Measurements from ENCODE around the gene PBX3.

The PBX3 gene

DNA sequence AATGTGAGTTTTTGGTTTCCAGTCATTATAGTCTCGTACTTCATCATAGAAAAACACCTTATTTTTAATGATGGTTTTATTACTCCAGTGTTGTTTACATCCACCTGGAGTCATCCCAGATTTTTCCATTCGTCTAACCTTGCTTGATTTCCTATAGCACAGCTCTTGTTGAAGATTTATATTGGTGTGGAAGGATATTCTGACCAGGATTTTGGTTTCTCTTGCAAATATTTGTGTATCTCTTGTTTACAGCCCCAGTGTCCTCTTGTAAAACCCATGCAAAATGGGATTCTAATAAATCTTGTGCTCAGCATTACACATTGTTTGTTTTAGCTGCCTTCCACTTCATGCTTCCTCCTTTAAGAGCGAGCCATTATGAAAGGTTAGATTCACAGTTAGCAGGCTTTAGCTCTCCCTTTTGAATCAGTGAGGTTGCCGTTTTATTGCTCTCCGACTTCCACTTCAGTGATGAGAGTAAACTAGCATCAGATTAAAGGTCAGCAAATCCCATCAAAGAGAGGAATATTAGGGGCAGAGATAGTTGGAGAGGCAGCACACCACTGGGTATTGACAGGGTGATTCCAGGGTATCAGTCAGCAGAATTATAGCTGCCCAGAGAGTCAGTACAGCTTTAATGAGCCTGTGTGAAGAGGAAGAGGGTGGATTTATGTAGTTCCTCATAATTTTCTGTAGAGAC, 157.1 kb downstream of the PBX3 start:
- TF ChIP-seq, protein P1, sequence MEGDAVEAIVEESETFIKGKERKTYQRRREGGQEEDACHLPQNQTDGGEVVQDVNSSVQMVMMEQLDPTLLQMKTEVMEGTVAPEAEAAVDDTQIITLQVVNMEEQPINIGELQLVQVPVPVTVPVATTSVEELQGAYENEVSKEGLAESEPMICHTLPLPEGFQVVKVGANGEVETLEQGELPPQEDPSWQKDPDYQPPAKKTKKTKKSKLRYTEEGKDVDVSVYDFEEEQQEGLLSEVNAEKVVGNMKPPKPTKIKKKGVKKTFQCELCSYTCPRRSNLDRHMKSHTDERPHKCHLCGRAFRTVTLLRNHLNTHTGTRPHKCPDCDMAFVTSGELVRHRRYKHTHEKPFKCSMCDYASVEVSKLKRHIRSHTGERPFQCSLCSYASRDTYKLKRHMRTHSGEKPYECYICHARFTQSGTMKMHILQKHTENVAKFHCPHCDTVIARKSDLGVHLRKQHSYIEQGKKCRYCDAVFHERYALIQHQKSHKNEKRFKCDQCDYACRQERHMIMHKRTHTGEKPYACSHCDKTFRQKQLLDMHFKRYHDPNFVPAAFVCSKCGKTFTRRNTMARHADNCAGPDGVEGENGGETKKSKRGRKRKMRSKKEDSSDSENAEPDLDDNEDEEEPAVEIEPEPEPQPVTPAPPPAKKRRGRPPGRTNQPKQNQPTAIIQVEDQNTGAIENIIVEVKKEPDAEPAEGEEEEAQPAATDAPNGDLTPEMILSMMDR (IDR thresholded peaks at IDR 0.05; ENCODE audit: control insufficient read depth, extremely low read depth, insufficient read depth): no peak
- DNase-seq (ENCODE audit: low read depth): peak; percentile 98
- peak overlapping the region; percentile 28 for H3K4me3 ChIP-seq (ENCODE audit: low read depth, low read length)

DNA sequence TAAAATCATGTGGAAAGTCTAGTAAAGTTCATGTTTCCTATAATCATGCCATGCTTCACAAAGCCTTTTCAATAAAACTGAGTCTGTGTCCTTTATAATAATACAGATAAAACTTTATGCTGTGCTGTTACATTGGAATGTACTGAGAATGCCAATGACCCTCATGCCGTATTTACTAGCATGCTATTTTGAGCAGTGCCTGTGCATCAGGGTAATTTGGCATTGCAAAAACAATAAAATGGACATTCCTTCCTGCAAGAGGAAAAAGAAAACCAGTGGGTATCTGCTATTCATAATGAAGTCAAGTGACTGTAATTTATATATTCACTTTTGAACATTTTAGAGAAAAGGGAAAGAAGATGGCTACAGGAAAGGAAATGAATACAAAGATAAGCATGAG, 159.0 kb downstream of the PBX3 start:
- DNase-seq (ENCODE audit: low read depth): no peak
- TF ChIP-seq, protein P1 (IDR thresholded peaks at IDR 0.05; ENCODE audit: control insufficient read depth, extremely low read depth, insufficient read depth): no peak
- H3K4me3 ChIP-seq (ENCODE audit: low read depth, low read length): no peak overlapping the region

DNA sequence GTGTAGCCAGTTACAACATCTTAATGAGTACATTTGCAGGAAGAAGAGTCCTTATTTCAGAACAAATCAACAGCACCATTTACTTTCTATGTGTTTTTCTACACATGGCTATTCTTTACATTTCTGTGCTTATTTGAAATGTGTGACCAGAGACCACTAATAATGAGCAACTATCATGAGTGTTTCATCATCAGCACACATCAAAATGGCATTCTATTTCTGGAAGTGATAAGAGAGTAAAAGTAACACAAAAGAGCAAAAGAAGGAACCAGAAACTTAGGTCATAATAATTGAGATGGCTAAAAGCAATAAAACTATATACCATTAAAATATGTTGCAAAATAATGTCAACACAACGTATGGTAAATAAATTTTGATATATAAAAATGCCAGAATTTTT, 159.7 kb downstream of the PBX3 start:
- DNase-seq (ENCODE audit: low read depth): no peak
- H3K4me3 ChIP-seq (ENCODE audit: low read depth, low read length): no peak overlapping the region
- TF ChIP-seq, protein P1 (IDR thresholded peaks at IDR 0.05; ENCODE audit: control insufficient read depth, extremely low read depth, insufficient read depth): no peak

DNA sequence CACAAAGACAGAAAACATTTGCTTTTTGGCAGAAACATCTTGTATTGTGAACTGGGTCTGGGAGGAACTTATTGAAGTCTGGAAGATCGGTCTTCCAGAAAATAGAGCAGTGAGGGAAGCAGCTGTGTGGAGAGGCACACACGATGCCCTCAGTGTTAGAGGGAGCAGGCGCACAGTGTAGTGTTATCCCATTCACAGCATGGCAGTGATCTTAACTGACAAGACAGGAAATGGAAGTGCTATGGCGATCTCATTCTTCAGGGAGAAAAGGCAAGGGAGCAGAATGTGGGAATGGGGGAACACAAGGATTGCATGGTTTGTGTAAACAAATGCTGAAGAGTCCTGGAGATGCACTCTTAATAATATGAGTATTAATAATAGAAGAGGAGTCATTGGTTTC, 161.0 kb downstream of the PBX3 start:
- H3K4me3 ChIP-seq (ENCODE audit: low read depth, low read length): no peak overlapping the region
- TF ChIP-seq, protein P1 (IDR thresholded peaks at IDR 0.05; ENCODE audit: control insufficient read depth, extremely low read depth, insufficient read depth): no peak
- no peak for DNase-seq (ENCODE audit: low read depth)

DNA sequence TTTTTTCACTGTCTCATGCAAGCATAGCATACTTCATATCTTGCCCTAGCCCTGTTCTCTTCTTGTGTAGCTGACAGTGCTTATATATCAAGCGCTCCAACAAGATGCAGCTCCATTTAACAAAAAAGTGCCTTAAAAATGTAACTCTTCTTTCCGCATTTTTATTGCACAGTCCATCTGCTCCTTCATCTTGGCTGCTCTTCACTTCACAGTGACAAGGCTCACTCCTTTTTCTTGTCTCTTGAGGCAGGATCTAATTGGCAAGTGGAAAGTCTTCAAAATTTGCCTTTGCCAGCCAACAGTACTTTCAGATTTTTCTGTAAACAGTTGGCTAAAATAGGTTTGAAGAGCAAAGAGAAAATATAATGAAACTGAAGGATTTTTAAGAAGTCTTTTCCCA, 161.8 kb downstream of the PBX3 start:
- no peak for DNase-seq (ENCODE audit: low read depth)
- TF ChIP-seq, protein P1 (IDR thresholded peaks at IDR 0.05; ENCODE audit: control insufficient read depth, extremely low read depth, insufficient read depth): no peak
- no peak overlapping the region for H3K4me3 ChIP-seq (ENCODE audit: low read depth, low read length)

DNA sequence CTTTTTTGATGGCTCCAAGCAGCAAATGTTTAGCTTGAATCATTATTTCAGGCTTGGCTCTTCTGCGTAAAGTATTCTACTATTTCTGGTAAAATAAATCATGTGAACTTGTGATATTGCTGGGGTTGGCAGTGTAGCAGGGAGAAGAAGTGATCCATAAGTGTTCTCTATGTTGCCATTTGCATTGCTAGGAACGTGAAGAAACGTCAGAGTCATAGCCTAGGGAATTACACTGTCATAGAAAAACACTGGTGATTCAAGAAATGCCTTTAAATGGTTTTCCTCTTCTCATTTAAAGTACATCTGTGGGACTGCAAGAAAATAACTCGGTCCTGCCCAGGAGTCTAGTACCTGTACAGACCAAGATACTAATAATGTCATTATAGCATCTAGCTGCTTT, 162.3 kb downstream of the PBX3 start:
- H3K4me3 ChIP-seq (ENCODE audit: low read depth, low read length): no peak overlapping the region
- TF ChIP-seq, protein P1 (IDR thresholded peaks at IDR 0.05; ENCODE audit: control insufficient read depth, extremely low read depth, insufficient read depth): no peak

DNA sequence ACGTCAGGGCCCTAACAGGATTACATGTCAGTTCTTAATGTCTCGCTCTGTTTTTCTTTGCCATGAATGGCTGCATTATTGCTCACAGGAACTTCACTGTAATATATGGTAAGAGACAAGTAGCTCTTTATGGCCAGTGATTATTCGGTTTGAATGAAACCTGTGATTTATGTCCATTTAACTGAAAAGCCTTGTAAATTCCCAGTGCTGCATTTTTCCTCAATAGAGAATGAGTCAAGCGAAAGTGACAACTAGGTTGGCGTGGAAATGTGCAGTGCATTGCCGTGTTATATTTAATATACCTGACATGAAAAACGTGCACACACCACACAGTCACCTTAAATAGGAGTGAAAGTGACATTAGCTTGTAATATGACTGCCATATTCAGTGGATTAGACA, 163.1 kb downstream of the PBX3 start:
- TF ChIP-seq, protein P1 (IDR thresholded peaks at IDR 0.05; ENCODE audit: control insufficient read depth, extremely low read depth, insufficient read depth): no peak
- no peak overlapping the region for H3K4me3 ChIP-seq (ENCODE audit: low read depth, low read length)
- DNase-seq (ENCODE audit: low read depth): no peak

More for the DNA sequence above, 162.3 kb downstream of the PBX3 start:
- DNase-seq (ENCODE audit: low read depth): no peak
